NCI-H460 (cell line): ENCODE results near the gene TAF9. TPM values are rescaled to one million over a fixed set of nuclear protein-coding genes. Genes with fewer than 3 reads are reported as not detected.
"Not testable (repeated sequence)": the region's sequence is repeated elsewhere in the genome, so short reads cannot be mapped to it uniquely, and the experiment has no call there.

Experiments
- DNase-seq: peaks from one replicate; pipeline ENCODE4 v3.0.0-alpha.2; 2016; ENCODE audit warnings: low read depth; ENCODE audit errors: extremely low read depth
- polyA plus RNA-seq: library from polyadenylated mRNA; depleted of rRNA; stranded (reverse); fragments of >200 nt; gene quantifications from 2 replicates; pipeline ENCODE4 v1.2.3, GENCODE V29; 2014; cell fraction: nucleus; rRNA removed
- total RNA-seq: library from RNA; depleted of rRNA; stranded (reverse); fragments of >200 nt; shearing (Covaris generic); gene quantifications from 2 replicates; pipeline ENCODE4 v1.2.3, GENCODE V29; 2014; rRNA removed

Gene TAF9, protein sequence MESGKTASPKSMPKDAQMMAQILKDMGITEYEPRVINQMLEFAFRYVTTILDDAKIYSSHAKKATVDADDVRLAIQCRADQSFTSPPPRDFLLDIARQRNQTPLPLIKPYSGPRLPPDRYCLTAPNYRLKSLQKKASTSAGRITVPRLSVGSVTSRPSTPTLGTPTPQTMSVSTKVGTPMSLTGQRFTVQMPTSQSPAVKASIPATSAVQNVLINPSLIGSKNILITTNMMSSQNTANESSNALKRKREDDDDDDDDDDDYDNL
- 251 and 266 TPM in 2 replicates for total RNA-seq
- polyA plus RNA-seq: 121 and 204 TPM in 2 replicates

DNA sequence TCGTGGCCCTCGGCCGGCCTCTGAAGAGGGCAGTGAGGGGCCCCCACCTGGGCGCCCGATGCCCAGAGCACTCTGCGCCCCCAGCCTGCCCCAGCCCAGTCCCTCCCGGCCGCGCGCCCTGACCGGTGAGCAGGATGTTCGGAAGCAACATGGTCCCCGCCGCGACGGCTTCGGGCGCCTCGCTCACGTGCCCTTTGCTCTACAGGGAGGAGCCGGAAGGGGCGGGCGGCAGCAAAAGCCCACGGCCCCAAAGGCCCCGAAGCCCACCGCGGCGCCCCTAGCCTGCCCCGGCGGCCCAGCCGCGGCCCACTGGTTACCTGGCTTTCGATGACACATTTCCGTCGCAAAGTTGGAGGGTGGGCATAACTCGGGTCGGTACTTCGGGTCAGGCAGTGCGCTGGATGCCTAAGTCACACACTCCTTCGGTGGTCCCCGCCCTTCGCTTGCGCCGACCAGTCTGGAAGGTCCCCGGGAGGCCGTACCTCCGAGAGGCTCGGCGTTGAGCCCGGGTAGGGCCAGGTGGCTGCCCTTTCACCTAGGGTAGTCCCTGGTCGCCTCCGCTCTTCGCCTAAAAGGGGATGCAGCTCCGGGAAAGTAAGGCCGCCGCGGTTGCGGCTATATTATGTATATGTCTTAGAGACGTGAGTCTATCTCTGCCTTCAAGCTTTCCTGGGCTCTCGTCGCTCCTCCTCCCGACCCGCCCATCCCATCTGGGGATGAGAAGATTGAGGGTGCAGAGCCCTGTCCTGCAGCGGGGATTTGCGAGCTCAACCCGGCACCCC, at the start of gene TAF9, which contains the start of the genes AK6 and RAD17:
TSS of gene TAF9 (minus strand) at position 181 of the 782 bp plus-strand sequence. CDS start 3,783 bp downstream, outside the sequence.
TSS of gene AK6 (minus strand) at position 181 of the 782 bp plus-strand sequence. CDS start at position 151, 30 bp downstream.
TSS of gene RAD17 (plus strand) at position 479 of the 782 bp plus-strand sequence. CDS start 2,391 bp downstream, outside the sequence.
- peak; percentile 87 for DNase-seq

DNA sequence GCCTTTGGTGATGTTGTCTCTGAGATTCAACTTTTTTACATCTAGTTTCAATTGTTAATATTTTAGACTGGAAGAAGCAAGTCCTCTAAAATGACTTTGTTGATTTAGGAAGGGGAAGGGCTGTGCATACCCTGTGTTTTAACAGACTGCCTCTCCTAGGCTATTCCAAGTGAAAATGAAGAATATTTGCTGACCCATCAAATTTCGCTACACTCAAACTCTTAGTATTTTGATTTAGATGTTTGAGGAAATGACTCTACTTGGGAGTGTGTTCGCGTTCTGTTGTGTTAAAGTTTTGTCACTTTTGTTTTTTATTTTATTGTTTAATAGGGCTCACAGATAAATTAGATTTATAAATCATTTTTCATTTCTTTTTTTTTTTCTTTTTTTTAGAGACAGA, 49.2 kb upstream of the TAF9 start:
- no peak for DNase-seq

DNA sequence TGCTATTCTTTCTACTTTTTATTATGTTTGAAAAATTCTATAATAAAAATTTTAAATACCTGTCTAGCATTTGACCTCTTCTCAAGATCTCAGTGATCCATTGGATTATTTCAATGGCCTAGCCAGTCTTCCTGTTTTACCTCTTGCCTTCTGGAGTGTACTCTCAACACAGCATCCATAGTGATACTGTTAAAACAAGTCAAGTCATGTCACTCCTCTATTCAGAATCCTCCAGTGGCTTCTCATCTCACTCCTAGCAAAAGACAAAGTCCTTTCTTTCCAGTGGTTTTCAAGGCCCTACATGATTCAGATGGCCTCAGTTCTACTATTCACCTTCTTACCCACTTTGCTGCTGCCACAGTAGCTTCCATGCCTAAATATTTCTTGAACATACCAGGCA, 47.4 kb upstream of the TAF9 start:
- no peak for DNase-seq

DNA sequence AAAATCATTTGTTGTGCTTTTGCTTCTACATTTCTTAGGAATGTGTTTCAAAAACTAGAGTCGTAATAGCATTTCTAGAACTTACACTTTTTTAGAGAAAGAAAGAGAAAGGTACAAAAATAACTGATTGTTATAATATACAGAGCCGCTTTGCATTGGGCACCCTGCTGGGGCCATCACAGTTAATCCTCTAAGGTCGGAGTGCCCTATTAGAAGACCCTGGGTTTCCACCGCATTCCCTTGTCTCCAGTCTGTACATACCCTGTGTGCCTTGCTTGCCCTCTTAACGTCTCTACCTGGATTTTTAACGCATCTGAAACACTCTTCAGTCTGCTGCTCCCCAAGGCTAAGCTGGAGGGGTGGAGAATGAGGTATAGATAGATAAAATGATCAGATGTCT, 46.9 kb upstream of the TAF9 start:
- DNase-seq: no peak

DNA sequence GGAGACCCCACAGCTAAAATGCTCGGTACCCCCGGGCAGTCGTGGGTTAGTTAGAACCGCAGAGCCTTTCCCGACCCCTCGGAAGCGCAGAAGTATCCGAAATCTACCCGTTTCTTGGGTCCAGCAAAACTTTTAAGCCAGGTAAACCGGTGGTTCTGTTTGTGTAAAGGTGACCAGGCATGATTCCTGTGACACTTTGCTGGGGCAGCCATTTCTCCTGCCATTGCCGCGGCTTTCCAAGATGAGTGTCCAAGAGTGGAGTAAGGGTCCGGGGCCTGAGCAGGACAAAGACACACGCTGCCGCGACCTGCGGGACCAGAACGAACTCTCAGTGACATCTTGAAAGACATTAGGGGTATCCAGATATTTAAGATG, 46.3 kb upstream of the TAF9 start:
- no peak for DNase-seq

DNA sequence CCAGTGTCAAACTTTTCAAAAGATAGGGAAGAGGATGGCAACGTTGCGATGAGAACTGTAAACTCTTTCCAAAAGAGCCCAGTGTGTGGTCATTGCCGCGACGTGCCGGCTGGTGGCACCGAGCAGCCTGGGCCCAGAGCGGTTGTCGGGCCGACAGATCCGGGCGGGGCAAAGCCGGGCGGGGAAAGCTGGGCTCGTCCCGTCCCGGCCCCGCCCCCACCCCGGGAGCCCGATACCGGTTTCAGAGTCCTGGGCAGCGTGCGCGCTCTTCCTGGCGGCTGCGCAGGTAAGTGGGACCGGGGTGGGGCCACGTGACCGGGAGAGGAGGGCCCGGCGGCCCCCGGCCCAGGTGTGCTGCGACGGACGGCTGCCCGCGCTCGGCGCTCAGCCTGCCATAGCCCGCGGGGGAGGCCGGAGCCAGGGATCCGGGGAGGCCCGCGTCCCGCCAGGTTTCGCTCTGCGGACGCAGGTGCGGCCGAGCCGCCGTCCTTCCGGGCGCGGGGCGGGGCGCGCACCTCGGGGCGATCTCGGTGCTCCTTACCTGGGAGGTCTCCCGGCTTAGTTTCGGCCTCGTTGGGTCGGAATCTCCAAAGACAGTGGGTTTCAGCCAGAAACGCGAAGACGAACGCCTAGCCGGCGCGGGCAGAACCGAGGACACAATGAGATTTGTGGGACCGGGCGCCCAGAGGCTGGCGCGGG, 45.7 kb upstream of the TAF9 start, which contains the start of gene MARVELD2:
TSS of gene MARVELD2 (plus strand) at position 232 of the 699 bp plus-strand sequence. CDS start 4,270 bp downstream, outside the sequence.
- DNase-seq: peak; percentile 76

DNA sequence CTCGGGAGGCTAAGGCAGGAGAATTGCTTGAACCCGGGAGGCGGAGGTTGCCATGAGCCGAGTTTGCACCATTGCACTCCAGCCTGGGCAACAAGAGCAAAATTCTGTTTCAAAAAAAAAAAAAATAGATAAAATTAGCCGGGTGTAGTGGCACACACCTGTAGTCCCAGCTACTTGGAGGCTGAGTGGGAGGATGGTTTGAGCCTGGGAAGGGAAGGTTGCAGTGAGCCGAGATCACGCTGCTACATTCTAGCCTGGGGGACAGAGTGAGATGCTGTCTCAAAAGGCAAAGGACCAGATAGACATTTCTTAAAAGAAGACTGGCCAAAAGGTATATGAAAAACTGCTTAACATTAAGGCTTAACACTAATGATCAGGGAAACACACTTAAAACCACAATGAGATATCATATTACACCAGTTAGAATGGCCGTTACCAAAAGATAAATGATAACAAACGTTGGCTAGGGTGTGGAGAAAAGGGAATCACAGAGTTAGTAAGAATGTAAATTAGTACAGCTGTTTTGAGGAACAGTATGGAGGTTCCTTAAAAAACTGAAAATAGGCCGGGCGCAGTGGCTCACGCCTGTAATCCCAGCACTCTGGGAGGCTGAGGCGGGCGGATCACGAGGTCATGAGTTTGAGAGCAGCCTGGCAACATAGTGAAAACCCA, 35.5 kb upstream of the TAF9 start:
- DNase-seq: no peak

DNA sequence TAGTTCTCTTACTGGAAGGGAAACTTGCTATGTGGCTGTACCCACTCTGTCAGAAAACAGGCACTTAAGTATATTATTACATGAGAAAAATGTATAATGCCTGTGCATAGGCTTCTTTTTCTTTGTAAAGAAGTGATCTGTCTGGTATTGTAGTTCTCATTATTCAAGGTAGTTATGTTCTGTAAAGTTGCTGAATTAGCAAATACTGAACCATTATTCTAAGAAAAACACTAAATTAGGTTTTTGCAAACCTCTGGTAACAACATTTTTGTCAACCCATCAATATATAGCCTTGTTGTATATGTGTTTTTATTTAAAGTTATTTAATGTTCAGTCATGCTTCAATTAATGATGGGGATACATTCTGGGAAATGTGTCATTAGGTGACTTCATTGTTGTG, 9.1 kb upstream of the TAF9 start:
- DNase-seq: no peak

DNA sequence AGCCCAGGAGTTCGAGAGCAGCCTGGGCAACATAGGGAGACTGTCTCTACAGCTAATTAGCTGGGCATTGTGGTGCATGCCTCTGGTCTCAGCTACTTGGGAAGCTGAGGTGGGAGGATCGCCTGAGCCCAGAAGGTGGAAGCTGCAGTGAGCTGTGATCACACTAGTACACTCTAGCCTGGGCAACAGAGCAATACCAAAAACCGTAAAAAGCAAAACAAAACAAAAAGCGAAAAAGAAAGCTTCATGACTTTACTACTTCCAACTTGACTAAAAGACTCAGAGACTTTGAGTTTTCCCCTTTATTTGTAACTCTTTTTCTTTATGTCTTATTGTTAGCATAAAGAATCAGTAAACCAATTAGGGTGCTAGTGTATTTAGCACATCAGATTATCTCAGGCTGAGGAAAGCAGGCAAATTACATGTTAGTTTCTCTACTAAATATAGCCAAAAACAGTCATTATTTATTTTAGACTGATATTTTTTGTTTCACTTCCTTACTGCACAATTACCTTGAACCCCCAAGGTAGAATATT, 5.7 kb upstream of the TAF9 start:
- no peak for DNase-seq

DNA sequence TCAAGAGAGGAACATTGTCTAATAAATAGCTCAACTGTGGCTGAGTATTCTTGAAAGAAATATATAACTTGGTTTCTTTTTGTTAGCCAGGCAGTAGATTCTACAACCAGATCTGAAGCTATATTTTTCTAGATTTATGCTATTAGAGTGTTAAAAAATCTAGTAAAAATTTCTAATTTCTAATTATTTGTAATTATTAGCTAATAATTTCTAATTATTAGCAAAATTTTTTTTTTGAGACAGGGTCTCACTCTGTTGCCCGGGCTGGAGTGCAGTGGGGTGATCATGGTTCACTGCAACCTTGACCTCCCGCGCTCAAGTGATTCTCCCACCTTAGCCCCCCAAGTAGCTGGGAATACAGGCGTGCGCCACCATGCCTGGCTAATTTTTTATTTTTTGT, 3.1 kb upstream of the TAF9 start:
- no peak for DNase-seq

DNA sequence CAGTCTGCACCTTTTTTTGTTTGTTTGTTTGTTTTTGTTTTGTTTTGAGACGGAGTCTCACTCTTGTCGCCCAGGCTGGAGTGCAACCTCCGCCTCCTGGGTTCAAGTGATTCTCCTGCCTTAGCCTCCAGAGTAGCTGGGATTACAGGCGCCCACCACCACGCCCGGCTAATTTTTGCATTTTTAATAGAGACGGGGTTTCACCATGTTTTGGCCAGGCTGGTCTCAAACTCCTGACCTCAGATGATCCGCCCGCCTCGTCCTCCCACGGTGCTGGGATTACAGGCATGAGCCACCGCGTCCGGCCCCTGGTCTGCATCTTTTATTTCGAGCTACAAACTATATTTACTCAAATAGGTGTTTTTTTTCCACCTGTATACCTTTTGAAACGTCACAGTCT, 1.0 kb upstream of the TAF9 start:
- not testable (repeated sequence) for DNase-seq

DNA sequence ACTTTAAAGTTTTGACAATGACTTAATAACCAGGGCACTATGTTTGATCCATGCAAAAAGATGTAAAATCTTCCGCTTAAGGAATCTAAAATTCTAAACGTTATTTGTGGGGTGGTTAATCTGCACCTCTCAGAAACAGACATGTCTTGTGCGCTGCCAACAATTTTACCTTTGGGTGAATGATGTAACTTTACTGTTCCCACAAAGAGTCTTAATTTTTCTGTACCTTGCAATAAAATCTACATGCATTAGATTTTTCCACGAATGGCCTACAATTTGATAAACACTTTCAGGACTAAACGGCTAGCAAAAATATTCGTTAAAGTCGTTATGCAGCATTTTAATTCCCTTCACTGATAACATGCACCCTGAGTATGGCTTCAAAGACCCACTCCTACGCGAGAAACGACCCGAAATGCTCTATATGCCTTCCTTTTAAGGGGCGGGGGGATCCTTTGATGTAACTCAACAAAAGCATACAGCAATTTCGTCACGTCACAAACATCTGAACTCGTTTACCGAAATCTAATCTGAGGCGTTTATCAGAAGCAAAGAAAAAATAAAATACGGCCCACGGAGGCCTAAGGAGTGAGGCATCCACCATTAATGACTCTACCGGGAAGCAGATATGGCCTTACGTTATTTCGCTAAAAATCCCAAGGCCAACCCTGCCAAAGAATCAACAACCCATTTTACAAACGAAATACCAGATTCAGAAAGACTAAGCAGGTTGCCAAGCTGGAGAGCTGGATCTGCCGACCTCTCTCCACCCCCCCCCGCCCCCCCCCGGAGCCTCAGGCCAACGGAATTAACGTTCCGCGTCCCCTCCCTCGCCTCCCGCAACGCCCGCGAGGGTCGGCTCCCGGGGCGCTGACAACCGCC, 621 bp downstream of the TAF9 start:
- DNase-seq: no peak

DNA sequence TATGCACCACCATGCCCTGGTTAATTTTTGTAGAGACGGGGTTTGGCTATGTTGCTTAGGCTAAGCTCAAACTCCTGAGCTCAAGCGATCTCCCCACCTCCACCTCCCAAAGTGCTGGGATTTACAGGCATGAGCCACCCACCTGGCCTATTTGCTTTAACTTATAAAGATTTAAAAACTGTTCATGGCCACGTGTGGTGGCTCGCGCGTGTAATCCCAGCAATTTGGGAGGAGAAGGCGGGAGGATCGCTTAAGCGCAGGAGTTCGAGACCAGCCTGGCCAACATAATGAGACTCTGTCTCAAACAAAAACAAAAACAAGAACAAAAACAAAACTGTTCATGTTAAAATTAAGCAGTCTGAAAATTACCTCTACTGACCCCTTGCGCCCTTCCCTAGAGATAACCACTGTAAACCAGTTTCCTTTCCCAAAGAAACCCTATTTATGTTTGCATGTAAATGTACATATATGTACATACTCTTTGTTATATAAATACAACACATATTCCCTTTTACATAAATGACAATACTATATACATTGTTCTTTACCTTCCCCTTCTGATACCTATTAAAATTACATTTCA, 1.5 kb downstream of the TAF9 start:
- no peak for DNase-seq

DNA sequence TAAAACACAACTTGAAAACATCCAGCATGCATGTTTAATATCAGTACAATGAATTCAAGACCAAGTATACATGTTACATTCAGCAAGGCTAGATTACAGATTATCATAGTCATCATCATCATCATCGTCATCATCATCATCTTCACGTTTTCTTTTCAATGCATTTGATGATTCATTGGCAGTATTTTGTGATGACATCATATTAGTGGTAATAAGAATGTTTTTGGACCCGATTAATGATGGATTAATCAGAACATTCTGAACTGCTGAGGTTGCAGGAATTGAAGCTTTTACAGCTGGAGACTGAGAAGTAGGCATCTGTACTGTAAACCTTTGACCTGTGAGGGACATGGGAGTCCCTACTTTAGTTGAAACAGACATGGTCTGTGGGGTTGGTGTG, 4.5 kb downstream of the TAF9 start:
- no peak for DNase-seq

DNA sequence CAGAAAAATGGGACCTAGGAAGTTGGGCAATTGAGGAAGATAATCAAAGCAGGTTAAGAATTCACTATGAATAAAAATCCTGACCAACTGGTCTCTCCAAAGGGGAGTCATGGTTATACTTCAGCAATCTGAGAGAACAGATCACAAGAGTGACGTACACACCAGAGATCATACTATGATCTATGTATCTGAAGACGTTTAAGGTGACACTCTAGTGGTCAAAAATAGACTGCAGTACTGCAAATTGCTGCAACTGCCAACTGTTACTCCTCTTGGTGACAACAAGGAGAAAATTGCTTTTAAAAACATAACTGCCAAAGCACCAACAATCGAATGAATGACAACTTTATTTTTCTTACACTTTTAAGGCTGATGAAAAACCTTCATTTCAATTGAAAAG, 4.9 kb downstream of the TAF9 start:
- DNase-seq: no peak

DNA sequence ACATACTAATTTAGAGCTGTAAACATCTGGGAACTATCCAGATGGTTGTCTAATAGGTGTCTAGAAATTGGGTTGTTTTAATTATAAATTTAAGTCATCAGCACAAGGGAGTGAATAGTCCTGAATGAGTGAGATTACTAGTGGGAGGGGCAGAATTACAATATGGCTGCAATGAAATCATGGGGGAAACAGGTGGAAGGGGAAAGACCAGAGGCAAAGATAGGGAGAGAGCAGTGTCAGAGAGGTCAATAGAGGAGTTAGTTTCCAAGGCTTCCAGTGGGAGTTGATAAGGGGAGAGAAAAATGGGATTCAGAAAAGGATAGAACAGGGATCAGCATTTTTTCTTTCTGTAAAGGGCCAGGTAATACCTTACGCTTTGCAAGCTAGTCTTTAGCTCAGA, 8.9 kb downstream of the TAF9 start:
- no peak for DNase-seq

DNA sequence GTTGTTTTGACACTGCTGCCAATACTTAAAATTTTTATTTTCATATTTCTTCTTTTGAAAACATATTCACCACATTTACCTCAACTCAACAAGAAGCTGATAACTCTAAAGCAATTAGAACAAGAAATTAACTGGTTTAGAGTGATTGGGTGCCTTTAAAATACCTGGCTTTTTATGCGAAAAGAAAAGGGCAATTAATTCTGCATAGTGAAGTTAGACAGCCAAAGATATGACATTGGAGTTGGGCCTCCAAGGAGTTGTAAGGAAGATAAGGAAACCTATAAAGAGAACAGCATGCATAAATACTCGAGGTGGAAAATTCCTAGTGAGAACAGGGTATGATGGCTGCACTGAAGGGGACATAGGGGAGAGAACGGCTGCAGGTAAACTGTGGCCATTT, 9.6 kb downstream of the TAF9 start:
- DNase-seq: no peak

DNA sequence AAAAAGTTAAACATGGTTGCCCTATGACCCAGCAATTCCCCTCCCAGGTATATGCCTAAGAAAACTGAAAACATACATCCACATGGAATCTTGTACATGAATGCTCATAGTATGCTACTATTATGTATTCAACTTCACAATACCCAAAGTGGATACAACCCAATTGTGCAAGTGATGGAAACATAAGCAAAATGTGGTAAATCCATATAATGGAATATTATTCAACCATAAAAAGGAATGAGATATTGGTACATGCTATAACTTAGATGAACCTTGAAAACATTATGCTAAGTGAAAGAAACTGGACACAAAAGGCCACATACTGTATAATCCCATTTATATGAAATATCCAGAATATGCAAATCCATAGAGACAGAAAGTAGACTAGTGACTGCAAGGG, 18.7 kb downstream of the TAF9 start:
- DNase-seq: no peak

DNA sequence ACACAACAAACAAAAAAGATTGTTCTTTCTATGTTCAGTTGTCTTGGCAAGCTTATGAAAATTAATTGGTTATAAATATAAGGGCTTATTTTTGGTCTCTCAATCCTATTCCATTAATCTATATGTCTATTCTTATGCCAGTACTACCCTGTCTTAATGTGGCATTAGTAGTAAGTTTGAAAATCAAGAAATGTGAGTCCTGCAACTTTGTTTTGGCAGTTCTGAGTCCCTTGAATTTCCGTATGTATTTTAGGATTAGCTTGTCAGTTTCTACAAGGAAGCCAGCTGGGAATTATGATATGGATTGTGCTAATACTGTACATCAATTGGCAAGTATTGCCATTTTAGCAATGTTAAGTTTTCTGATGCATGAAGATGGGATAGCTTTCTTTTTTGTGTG, 26.2 kb downstream of the TAF9 start:
- DNase-seq: no peak
